Mammary epithelial cell (primary cell): ENCODE measurements around the gene BPIFB1.

Source experiments
- EZH2 ChIP-seq: IDR thresholded peaks from 2 replicates; pipeline ENCODE4 v1.6.1; 2012; ENCODE audit warnings: low read length, inconsistent platforms, borderline replicate concordance
- TF ChIP-seq, protein P1 (sequence below), 2 donors: IDR thresholded peaks in 1 of 2; conservative IDR thresholded peaks in 1 of 2; 2 replicates each; pipeline ENCODE4 v1.5.1; 2011 to 2012; ENCODE audit warnings: inconsistent platforms in 2 of 2, low read length in 2 of 2, mild to moderate bottlenecking in 2 of 2, control low read depth in 1 of 2, low read depth in 1 of 2; ENCODE audit not compliant: insufficient read depth in 1 of 2; ENCODE audit errors: extremely low read depth in 1 of 2

DNA sequence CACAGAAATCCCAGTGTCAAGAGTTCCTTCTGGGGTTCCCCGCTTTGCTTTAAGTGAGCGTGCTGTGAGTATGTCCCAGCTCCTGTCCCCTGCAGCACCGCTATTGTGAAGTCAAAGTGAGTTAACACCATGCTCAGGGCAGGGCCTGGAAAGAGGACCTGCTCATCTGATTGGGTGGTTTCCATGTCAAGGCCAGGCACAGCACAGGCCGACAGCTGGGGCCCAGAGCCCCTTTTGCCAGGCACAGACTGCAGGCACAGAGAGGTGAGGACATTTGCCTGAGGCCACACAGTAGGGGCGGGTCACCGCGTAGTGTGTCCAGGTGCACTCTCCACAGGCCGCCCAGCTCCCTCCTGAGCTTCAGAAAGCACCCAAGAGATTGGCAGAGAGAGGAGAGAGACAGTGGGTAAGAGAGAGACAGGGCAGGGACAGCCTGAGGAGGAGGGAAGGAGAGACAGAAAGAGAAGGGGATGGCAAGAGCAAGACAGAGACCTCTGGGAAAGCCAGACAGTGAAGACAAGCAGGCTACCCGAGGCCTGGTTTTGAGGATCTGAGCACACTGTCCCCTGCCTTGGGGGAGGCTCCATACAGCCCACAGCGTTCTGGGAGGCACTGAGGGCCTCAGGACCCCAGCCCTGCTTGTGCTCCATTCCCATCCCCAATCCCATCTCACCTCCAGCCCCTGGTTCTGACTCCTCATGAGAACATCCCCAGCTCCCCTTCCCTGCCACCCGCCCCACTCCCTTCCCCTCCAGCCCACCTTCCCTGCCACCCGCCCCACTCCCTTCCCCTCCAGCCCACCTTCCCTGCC is 6.5 kb upstream of the BPIFB1 start:
- no peak for TF ChIP-seq EZH2
- TF ChIP-seq, protein P1, sequence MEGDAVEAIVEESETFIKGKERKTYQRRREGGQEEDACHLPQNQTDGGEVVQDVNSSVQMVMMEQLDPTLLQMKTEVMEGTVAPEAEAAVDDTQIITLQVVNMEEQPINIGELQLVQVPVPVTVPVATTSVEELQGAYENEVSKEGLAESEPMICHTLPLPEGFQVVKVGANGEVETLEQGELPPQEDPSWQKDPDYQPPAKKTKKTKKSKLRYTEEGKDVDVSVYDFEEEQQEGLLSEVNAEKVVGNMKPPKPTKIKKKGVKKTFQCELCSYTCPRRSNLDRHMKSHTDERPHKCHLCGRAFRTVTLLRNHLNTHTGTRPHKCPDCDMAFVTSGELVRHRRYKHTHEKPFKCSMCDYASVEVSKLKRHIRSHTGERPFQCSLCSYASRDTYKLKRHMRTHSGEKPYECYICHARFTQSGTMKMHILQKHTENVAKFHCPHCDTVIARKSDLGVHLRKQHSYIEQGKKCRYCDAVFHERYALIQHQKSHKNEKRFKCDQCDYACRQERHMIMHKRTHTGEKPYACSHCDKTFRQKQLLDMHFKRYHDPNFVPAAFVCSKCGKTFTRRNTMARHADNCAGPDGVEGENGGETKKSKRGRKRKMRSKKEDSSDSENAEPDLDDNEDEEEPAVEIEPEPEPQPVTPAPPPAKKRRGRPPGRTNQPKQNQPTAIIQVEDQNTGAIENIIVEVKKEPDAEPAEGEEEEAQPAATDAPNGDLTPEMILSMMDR (conservative IDR thresholded peaks at IDR 0.05 in 1 of 2, IDR thresholded peaks at IDR 0.05 in 1 of 2; ENCODE audit: extremely low read depth in 1 of 2, insufficient read depth in 1 of 2, low read depth in 1 of 2, low read length in 2 of 2), result no peak
